H1 (cell line): ENCODE results near the gene CCDC137. TPM values are rescaled to one million over a fixed set of nuclear protein-coding genes. Genes with fewer than 3 reads are reported as not detected.

Source experiments
- CTCF ChIA-PET: fragments of 300-600 bp; sonication (Branson Sonifier 250); formaldehyde crosslinking; loops from one replicate; lab custom pipeline; 2021; ENCODE audit not compliant: partially characterized antibody; lab: Charles Lee
- POLR2A ChIA-PET: fragments of 300-600 bp; sonication (Branson Sonifier 250); formaldehyde crosslinking; loops from one replicate; lab custom pipeline; 2021; ENCODE audit warnings: inconsistent platforms; ENCODE audit not compliant: partially characterized antibody; lab: Charles Lee
- DNase-seq, 2 experiments: peaks; one replicate each; pipeline versions ENCODE4 v3.0.0 to v3.0.0-alpha.2; 2010 to 2022; ENCODE audit warnings: low spot score in 2 of 2, low read depth in 1 of 2, mixed read lengths in 1 of 2
- FAIRE-seq: peaks from 2 replicates; lab custom pipeline; 2011; peaks lifted over from hg19 to GRCh38; lab: Jason Lieb, UNC
- H2AFZ ChIP-seq: 2 replicates; pipeline ENCODE4 v1.8.1; 2012; ENCODE audit warnings: low read length, inconsistent platforms
- H2AK5ac ChIP-seq: 2 replicates; pipeline ENCODE4 v1.6.1; 2013; ENCODE audit warnings: low read depth, low read length
- H2BK120ac ChIP-seq: replicated peaks from 2 replicates; pipeline ENCODE3; 2013; ENCODE audit warnings: low read depth, low read length, inconsistent platforms
- H2BK12ac ChIP-seq: 2 replicates; pipeline ENCODE4 v1.6.1; 2013; ENCODE audit warnings: low read depth, low read length
- H2BK15ac ChIP-seq: 2 replicates; pipeline ENCODE4 v1.6.1; 2013; ENCODE audit warnings: low read length
- H2BK20ac ChIP-seq: 2 replicates; pipeline ENCODE4 v1.6.1; 2013; ENCODE audit warnings: low read length
- H2BK5ac ChIP-seq: 2 replicates; pipeline ENCODE4 v1.6.1; 2013; ENCODE audit warnings: low read depth, low read length
- H3K14ac ChIP-seq: 2 replicates; pipeline ENCODE4 v1.6.1; 2013; ENCODE audit warnings: inconsistent platforms; ENCODE audit not compliant: insufficient read length
- H3K18ac ChIP-seq: 2 replicates; pipeline ENCODE4 v1.6.1; 2013; ENCODE audit warnings: low read length; ENCODE audit errors: extremely low read depth
- H3K23ac ChIP-seq: 2 replicates; pipeline ENCODE4 v1.6.1; 2013; ENCODE audit warnings: inconsistent platforms; ENCODE audit not compliant: insufficient read length
- H3K23me2 ChIP-seq: 2 replicates; pipeline ENCODE4 v1.6.1; 2013; ENCODE audit warnings: low read depth, low read length
- H3K27ac ChIP-seq: 2 replicates; pipeline ENCODE4 v1.6.1; 2011; ENCODE audit warnings: low read depth, low read length, inconsistent platforms
- H3K27me3 ChIP-seq, 4 experiments: replicated peaks in 1 of 4; 1 replicate in 1 of 4; 2 replicates in 3 of 4; pipeline versions ENCODE4 v1.6.1 to v1.8.1; 2011 to 2013; ENCODE audit warnings: low read length in 3 of 4, mild to moderate bottlenecking in 3 of 4, inconsistent platforms in 2 of 4, mixed read lengths in 2 of 4, moderate library complexity in 1 of 4; ENCODE audit not compliant: control insufficient read depth in 3 of 4, insufficient read depth in 3 of 4; ENCODE audit errors: extremely low read depth in 1 of 4
- H3K36me3 ChIP-seq, 4 experiments: 2 replicates each; pipeline versions ENCODE4 v1.6.1 to v1.8.1; 2011 to 2013; ENCODE audit warnings: mild to moderate bottlenecking in 4 of 4, low read length in 3 of 4, moderate library complexity in 2 of 4, control low read depth in 1 of 4, inconsistent platforms in 1 of 4; ENCODE audit not compliant: insufficient read depth in 4 of 4, control insufficient read depth in 2 of 4
- H3K4ac ChIP-seq: replicated peaks from 2 replicates; pipeline ENCODE3; 2013; ENCODE audit warnings: low read length, low read depth, mixed read lengths, inconsistent platforms; ENCODE audit not compliant: insufficient read length
- H3K4me1 ChIP-seq, 4 experiments: replicated peaks in 1 of 4; 1 replicate in 1 of 4; 2 replicates in 3 of 4; pipeline versions ENCODE4 v1.6.1 to v1.8.1; 2011 to 2013; ENCODE audit warnings: low read length in 3 of 4, inconsistent platforms in 2 of 4, mixed read lengths in 1 of 4; ENCODE audit not compliant: insufficient read depth in 4 of 4, control insufficient read depth in 3 of 4
- H3K4me2 ChIP-seq, 2 experiments: 2 replicates each; pipeline versions ENCODE4 v1.6.1 to v1.8.1; 2011 to 2013; ENCODE audit warnings: low read depth in 2 of 2, low read length in 2 of 2, control low read depth in 1 of 2, inconsistent platforms in 1 of 2, mild to moderate bottlenecking in 1 of 2; ENCODE audit not compliant: insufficient read depth in 1 of 2
- H3K4me3 ChIP-seq, 4 experiments: fragments of 200-600, 300-600 bp in 1 of 4; sonication (generic), shearing (Covaris generic), sonication (Bioruptor Twin) in 1 of 4; 2 replicates each; pipeline versions ENCODE4 v1.5.1 to v1.8.1; 2011 to 2016; ENCODE audit warnings: low read length in 4 of 4, low read depth in 3 of 4, control low read depth in 2 of 4, inconsistent platforms in 2 of 4, mild to moderate bottlenecking in 2 of 4, mixed read lengths in 1 of 4, moderate library complexity in 1 of 4; ENCODE audit not compliant: insufficient read depth in 2 of 4; ENCODE audit errors: extremely low read depth in 1 of 4
- H3K56ac ChIP-seq: replicated peaks from 2 replicates; pipeline ENCODE3; 2013; ENCODE audit warnings: low read depth, mild to moderate bottlenecking, mixed read lengths, low read length, inconsistent platforms; ENCODE audit not compliant: insufficient read length
- H3K79me1 ChIP-seq: 2 replicates; pipeline ENCODE4 v1.6.1; 2013; ENCODE audit warnings: low read depth, low read length, control low read depth
- H3K79me2 ChIP-seq, 2 experiments: 2 replicates each; pipeline versions ENCODE4 v1.6.1 to v1.8.1; 2012 to 2013; ENCODE audit warnings: low read length in 2 of 2, mild to moderate bottlenecking in 2 of 2, inconsistent platforms in 1 of 2; ENCODE audit not compliant: insufficient read depth in 2 of 2, control insufficient read depth in 1 of 2
- H3K9ac ChIP-seq, 4 experiments: replicated peaks in 1 of 4; 1 replicate in 1 of 4; 2 replicates in 3 of 4; pipeline versions ENCODE4 v1.6.1 to v1.8.1; 2011 to 2013; ENCODE audit warnings: low read depth in 3 of 4, low read length in 3 of 4, control low read depth in 2 of 4, mild to moderate bottlenecking in 2 of 4, moderate library complexity in 2 of 4, inconsistent platforms in 1 of 4; ENCODE audit errors: extremely low read depth in 1 of 4
- H3K9me3 ChIP-seq, 2 experiments: 2 replicates each; pipeline versions ENCODE4 v1.6.1 to v1.8.1; 2012 to 2013; ENCODE audit warnings: mild to moderate bottlenecking in 2 of 2, moderate library complexity in 2 of 2, control low read depth in 1 of 2, inconsistent platforms in 1 of 2, low read depth in 1 of 2, low read length in 1 of 2, mixed read lengths in 1 of 2; ENCODE audit not compliant: insufficient read depth in 2 of 2
- H4K20me1 ChIP-seq, 2 experiments: replicated peaks in 1 of 2; 2 replicates each; pipeline versions ENCODE3 to v1.8.1; 2011 to 2013; ENCODE audit warnings: inconsistent platforms in 2 of 2, low read length in 2 of 2, mild to moderate bottlenecking in 1 of 2; ENCODE audit not compliant: insufficient read depth in 2 of 2, control insufficient read depth in 1 of 2
- H4K5ac ChIP-seq: 2 replicates; pipeline ENCODE4 v1.6.1; 2013; ENCODE audit warnings: low read length, low read depth, mixed read lengths, inconsistent platforms; ENCODE audit not compliant: insufficient read length
- H4K8ac ChIP-seq: 2 replicates; pipeline ENCODE4 v1.8.0; 2013; ENCODE audit warnings: mild to moderate bottlenecking, moderate library complexity, low read length, inconsistent platforms; ENCODE audit not compliant: insufficient read depth; ENCODE audit errors: extremely low read depth
- H4K91ac ChIP-seq: replicated peaks from 2 replicates; pipeline ENCODE3; 2013; ENCODE audit warnings: low read length, mixed read lengths, inconsistent platforms; ENCODE audit not compliant: insufficient read length
- CREB1 ChIP-seq: IDR thresholded peaks from 2 replicates; pipeline ENCODE4 v1.6.1; 2012; ENCODE audit warnings: inconsistent platforms
- CTBP2 ChIP-seq: IDR thresholded peaks from 2 replicates; pipeline ENCODE4 v1.7.0; 2011; ENCODE audit warnings: borderline replicate concordance, mild to moderate bottlenecking, moderate library complexity, mixed read lengths, low read length; ENCODE audit not compliant: insufficient read depth, insufficient read length
- EGR1 ChIP-seq: IDR thresholded peaks from 2 replicates; pipeline ENCODE4 v1.6.1; 2011; ENCODE audit warnings: low read depth, low read length, borderline replicate concordance
- EZH2 ChIP-seq: fragments of 200-600 bp; sonication (generic); IDR thresholded peaks from 2 replicates; pipeline ENCODE4 v1.7.1; 2012; ENCODE audit warnings: low read depth, mild to moderate bottlenecking, moderate library complexity, low read length, inconsistent platforms; ENCODE audit not compliant: severe bottlenecking
- GTF2F1 ChIP-seq: IDR thresholded peaks from 2 replicates; pipeline ENCODE4 v1.6.1; 2012; ENCODE audit warnings: low read depth, low read length, improper control_type of control experiment, borderline replicate concordance
- HDAC6 ChIP-seq: IDR thresholded peaks from one replicate; pipeline ENCODE4 v1.7.1; 2012; ENCODE audit warnings: low read depth, mild to moderate bottlenecking, inconsistent platforms, low read length, moderate library complexity
- PHF8 ChIP-seq: fragments of 200-600 bp; sonication (generic); conservative IDR thresholded peaks from 2 replicates; pipeline ENCODE4 v1.7.1; 2012; ENCODE audit warnings: low read depth, mild to moderate bottlenecking, inconsistent platforms, low read length, moderate library complexity
- POLR2A ChIP-seq, 2 experiments: IDR thresholded peaks; 1 replicate in 1 of 2; 2 replicates in 1 of 2; pipeline ENCODE4 v1.6.1; 2011; ENCODE audit warnings: low read depth in 2 of 2, low read length in 2 of 2, mild to moderate bottlenecking in 2 of 2; ENCODE audit errors: control extremely low read depth in 1 of 2
- POLR2AphosphoS5 ChIP-seq: IDR thresholded peaks from 2 replicates; pipeline ENCODE4 v1.6.1; 2011; ENCODE audit warnings: low read depth, low read length
- SAP30 ChIP-seq: fragments of 300-600 bp; sonication (generic); IDR thresholded peaks from 2 replicates; pipeline ENCODE4 v1.7.1; 2012; ENCODE audit warnings: low read length, moderate library complexity, mild to moderate bottlenecking, inconsistent platforms; ENCODE audit not compliant: insufficient read depth, insufficient replicate concordance
- SIRT6 ChIP-seq: IDR thresholded peaks from one replicate; pipeline ENCODE4 v1.7.1; 2012; ENCODE audit warnings: low read length, inconsistent platforms
- USF2 ChIP-seq: IDR thresholded peaks from 2 replicates; pipeline ENCODE4 v1.6.1; 2011; ENCODE audit warnings: low read length, improper control_type of control experiment
- WGBS, 2 experiments: shearing (Covaris generic) in 1 of 2; methylation state at CpG; one replicate each; pipeline versions ENCODE4 v1.1.6 to v1.1.7; 2013 to 2015; ENCODE audit warnings: low lambda C conversion rate in 2 of 2, mixed read lengths in 2 of 2, inconsistent platforms in 1 of 2, low coverage in 1 of 2, missing lambda C conversion rate in 1 of 2; ENCODE audit not compliant: insufficient replicate concordance in 2 of 2, insufficient coverage in 1 of 2, insufficient read length in 1 of 2; ENCODE audit errors: extremely low coverage in 1 of 2, missing lambda C conversion rate in 1 of 2; 5-methylcytosine and 5-hydroxymethylcytosine counted together
- polyA plus RNA-seq, 7 experiments: library from polyadenylated mRNA; depleted of rRNA in 3 of 7; stranded (reverse) in 5 of 7; unstranded in 2 of 7; fragments of >200 nt in 5 of 7; fragments of 200-250 nt in 2 of 7; gene quantifications; 1 replicate in 5 of 7; 2 replicates in 1 of 7; 4 replicates in 1 of 7; pipeline versions ENCODE4 v1.2.1 to v1.2.3, GENCODE V29; 2011 to 2013; ENCODE audit warnings: missing spikeins in 2 of 7, mixed read lengths in 2 of 7
- total RNA-seq: library from RNA; stranded (reverse); fragmentation: NEBNext Ultra II Directional; extraction: Animal tissue kit (Norgen Biotek cat#: 25700); gene quantifications from 2 replicates; pipeline ENCODE4 v1.2.1, GENCODE V29; 2021

CCDC137 gene
- total and polyA plus RNA-seq, 2 of the 8 experiments (the other 6 are each of a cell fraction or from before 2014, with no cell fraction given): 17.6 to 38.6 TPM

GRCh38 chr17:81630274-81630673, 36.3 kb upstream of the CCDC137 start:
- WGBS, 2 experiments: 90% methylated on average over 8 of the region's 8 CpGs; no CpG with 5 or more reads in 1 of the 2 experiments
- Histone ChIP-seq H3K27ac (no peak overlapping the region), H2BK5ac (no peak overlapping the region), H3K27me3 (no peaks in the 10 kb centered on the region), H4K8ac (no peak overlapping the region), H3K56ac (no peak overlapping the region), H3K14ac (no peak overlapping the region), H3K36me3 (peaks cover 4 to 42% (median 22%) of the 10 kb centered on the region in 4 experiments; a peak in 6 of 8 replicates), H2BK20ac (no peak overlapping the region), H2AFZ (no peak overlapping the region), H2AK5ac (no peak overlapping the region), H3K4me3 (no peak overlapping the region), H4K5ac (no peak overlapping the region), H3K79me1 (peaks cover 7% of the 10 kb centered on the region), H3K4ac (no peak overlapping the region), H2BK12ac (no peak overlapping the region), H2BK120ac (no peak overlapping the region), H2BK15ac (no peak overlapping the region), H3K4me2 (no peak overlapping the region), H3K18ac (no peak overlapping the region), H3K9me3 (no peaks in the 10 kb centered on the region), H3K4me1 (no peaks in the 10 kb centered on the region), H3K9ac (no peak overlapping the region), H3K79me2 (peaks cover 2 to 34% of the 10 kb centered on the region in 2 experiments), H4K20me1 (peaks cover 0 to 2% of the 10 kb centered on the region in 2 experiments), H4K91ac (no peak overlapping the region), H3K23ac (no peak overlapping the region), H3K23me2 (no peaks in the 10 kb centered on the region)
- DNase-seq: no peak
- POLR2A ChIA-PET: interaction anchor here (1.0 to 1.4 kb wide), 3 partner anchors 13 to 50 kb away, joined by 3 to 4 read pairs (median 3); no protein-coding TSS in a partner anchor
- no peak for FAIRE-seq
- CTCF ChIA-PET: interaction anchor here (0.6 to 1.1 kb wide), 2 partner anchors 38 to 50 kb away, joined by 3 read pairs; no protein-coding TSS in a partner anchor
- TF ChIP-seq CREB1: no peak
- no peak for TF ChIP-seq SAP30
- no peak for TF ChIP-seq GTF2F1
- TF ChIP-seq PHF8: no peak
- TF ChIP-seq EGR1: no peak
- no peak for TF ChIP-seq CTBP2
- no peak for TF ChIP-seq HDAC6
- no peak for TF ChIP-seq USF2
- no peak for TF ChIP-seq POLR2A (IDR thresholded peaks at IDR 0.05; ENCODE audit: control extremely low read depth in 1 of 2, low read depth in 2 of 2, low read length in 2 of 2)
- no peak for TF ChIP-seq EZH2
- TF ChIP-seq SIRT6: no peak
- TF ChIP-seq POLR2AphosphoS5: no peak
